Spleen (tissue), 7 donors: ENCODE results near the gene PPIA.
A peak's percentile ranks its signal among the peaks of the same experiment; 100 is the strongest.

Experiments used
- POLR2A ChIP-seq, 3 donors: fragments of 450-650 bp; IDR thresholded peaks; one replicate each; pipeline ENCODE4 v1.5.1; 2017; ENCODE audit warnings: antibody characterized with exemption in 3 of 3, mild to moderate bottlenecking in 1 of 3
- POLR2AphosphoS5 ChIP-seq, 3 donors: sonication (generic); formaldehyde crosslinking; IDR thresholded peaks; one replicate each; pipeline ENCODE4 v1.5.1; 2017; ENCODE audit warnings: antibody characterized with exemption in 3 of 3
- TF ChIP-seq, protein P1 (sequence below), 11 experiments: fragments of 200-600 bp in 7 of 11; fragments of 450-650 bp in 4 of 11; sonication (generic) in 4 of 11; IDR thresholded peaks in 8 of 11; conservative IDR thresholded peaks in 3 of 11; 1 replicate in 7 of 11; 2 replicates in 4 of 11; pipeline versions ENCODE4 v1.4.0 to v1.8.0; 2016 to 2021; ENCODE audit warnings: antibody characterized with exemption in 11 of 11, inconsistent platforms in 4 of 11, mild to moderate bottlenecking in 1 of 11
- donor health status: DM: no; HTN: no; CAD: no; lungs with moderate emphysema.
- donor health status: DM: no; HTN: no; CAD: no.
- donor health status: DM: no; HTN: no; CAD: no.

DNA sequence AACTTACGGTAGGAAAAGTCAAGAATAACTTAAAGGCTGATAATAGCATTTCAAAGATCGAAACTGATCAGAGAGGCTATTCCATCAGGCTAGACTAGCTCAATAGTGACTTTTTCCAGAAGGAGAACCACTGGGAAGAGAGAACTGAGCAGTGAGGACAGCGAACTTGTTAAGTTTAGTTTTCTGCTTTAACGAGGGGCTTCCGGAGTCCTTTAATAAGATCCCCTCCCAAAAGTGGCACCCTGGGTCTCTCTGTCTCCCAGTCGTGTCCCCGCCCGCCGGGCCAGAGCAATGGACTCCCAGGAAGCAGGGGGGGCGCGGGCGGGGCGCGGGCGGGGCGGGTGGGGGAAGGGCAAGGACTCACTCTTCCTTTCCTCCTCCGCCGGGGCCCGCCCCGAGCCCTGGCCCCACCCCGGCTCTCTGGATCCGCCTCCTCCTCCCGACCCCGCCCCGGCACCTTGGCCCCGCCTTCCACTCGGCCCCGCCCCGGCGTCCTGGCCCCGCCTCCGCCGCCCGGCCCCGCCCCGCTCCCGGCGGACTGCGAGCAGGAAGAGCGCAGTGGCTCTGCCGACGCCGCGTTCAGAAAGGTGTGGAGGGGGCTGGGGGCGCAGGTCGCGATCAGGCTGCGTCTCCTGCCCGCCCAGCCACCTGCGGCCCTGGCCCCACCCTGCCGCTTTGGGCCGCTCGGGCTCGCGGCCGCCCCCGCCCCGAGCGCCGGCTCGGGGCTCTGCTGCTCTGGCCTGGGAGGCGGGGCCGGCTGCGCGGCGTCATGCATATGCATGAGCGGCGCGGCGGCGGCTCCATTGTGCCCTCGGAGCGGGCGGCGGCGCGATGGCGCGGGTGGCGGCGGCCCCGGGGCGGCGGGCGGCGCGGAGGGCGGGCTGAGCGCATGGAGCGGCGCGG is 48.2 kb upstream of the PPIA start, which contains the start of gene ZMIZ2:
- TF ChIP-seq, protein P1, sequence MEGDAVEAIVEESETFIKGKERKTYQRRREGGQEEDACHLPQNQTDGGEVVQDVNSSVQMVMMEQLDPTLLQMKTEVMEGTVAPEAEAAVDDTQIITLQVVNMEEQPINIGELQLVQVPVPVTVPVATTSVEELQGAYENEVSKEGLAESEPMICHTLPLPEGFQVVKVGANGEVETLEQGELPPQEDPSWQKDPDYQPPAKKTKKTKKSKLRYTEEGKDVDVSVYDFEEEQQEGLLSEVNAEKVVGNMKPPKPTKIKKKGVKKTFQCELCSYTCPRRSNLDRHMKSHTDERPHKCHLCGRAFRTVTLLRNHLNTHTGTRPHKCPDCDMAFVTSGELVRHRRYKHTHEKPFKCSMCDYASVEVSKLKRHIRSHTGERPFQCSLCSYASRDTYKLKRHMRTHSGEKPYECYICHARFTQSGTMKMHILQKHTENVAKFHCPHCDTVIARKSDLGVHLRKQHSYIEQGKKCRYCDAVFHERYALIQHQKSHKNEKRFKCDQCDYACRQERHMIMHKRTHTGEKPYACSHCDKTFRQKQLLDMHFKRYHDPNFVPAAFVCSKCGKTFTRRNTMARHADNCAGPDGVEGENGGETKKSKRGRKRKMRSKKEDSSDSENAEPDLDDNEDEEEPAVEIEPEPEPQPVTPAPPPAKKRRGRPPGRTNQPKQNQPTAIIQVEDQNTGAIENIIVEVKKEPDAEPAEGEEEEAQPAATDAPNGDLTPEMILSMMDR (IDR thresholded peaks at IDR 0.05 in 8 of 11, conservative IDR thresholded peaks at IDR 0.05 in 3 of 11): no peak
- TF ChIP-seq POLR2A (IDR thresholded peaks at IDR 0.05) (peak in 1 of 3 donors; percentile 43), POLR2AphosphoS5 (IDR thresholded peaks at IDR 0.05) (peak; percentile 88 to 90 (median 90))
